ENCODE data around the gene LY9.
A peak's percentile ranks its signal among the peaks of the same experiment; 100 is the strongest.

The LY9 gene

DNA sequence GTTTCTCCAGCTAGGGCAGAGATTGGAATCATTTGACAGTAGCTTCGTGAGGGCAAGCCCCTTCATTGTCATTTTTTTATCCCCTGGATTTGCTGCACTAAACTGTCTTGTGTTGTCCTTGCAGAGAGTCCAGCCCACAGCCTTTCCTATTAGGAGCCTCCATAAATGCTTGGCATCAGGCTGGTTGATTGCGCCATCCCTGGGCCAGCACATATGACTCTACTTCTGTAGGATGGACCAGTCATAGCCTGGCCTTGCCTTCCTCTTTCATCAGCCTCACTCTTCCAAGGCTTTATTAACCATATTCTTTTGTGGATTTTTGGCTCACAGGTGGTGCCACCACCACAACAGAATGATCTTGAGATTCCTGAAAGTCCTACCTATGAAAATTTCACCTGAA is 31.4 kb downstream of the LY9 start:
- TF ChIP-seq, protein P1, sequence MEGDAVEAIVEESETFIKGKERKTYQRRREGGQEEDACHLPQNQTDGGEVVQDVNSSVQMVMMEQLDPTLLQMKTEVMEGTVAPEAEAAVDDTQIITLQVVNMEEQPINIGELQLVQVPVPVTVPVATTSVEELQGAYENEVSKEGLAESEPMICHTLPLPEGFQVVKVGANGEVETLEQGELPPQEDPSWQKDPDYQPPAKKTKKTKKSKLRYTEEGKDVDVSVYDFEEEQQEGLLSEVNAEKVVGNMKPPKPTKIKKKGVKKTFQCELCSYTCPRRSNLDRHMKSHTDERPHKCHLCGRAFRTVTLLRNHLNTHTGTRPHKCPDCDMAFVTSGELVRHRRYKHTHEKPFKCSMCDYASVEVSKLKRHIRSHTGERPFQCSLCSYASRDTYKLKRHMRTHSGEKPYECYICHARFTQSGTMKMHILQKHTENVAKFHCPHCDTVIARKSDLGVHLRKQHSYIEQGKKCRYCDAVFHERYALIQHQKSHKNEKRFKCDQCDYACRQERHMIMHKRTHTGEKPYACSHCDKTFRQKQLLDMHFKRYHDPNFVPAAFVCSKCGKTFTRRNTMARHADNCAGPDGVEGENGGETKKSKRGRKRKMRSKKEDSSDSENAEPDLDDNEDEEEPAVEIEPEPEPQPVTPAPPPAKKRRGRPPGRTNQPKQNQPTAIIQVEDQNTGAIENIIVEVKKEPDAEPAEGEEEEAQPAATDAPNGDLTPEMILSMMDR (conservative IDR thresholded peaks at IDR 0.05) = no peak
- TF ChIP-seq ZFX (IDR thresholded peaks at IDR 0.05) = no peak
- H3K27ac ChIP-seq = no peak overlapping the region

DNA sequence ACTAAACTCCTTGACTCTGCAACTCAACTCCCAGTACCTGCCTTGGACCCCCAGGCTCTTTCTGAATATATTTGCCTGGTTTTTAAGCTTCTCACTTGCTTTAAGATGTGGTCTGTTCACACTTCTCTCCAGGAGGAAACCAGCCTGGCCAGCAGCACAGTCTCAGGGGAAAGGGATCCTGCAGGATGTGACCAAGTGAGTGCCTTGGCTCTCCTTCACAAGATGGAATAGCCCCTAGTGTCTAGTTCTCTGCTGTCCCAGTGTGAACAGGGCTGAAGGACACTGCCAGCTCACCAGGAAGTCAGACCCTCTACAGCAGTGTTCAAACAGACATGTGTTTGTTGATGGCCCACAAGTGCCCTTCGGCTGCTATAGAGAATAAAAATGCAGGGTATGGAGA is 33.8 kb downstream of the LY9 start:
- no peak for TF ChIP-seq ZFX (IDR thresholded peaks at IDR 0.05)
- H3K27ac ChIP-seq = no peak overlapping the region

DNA sequence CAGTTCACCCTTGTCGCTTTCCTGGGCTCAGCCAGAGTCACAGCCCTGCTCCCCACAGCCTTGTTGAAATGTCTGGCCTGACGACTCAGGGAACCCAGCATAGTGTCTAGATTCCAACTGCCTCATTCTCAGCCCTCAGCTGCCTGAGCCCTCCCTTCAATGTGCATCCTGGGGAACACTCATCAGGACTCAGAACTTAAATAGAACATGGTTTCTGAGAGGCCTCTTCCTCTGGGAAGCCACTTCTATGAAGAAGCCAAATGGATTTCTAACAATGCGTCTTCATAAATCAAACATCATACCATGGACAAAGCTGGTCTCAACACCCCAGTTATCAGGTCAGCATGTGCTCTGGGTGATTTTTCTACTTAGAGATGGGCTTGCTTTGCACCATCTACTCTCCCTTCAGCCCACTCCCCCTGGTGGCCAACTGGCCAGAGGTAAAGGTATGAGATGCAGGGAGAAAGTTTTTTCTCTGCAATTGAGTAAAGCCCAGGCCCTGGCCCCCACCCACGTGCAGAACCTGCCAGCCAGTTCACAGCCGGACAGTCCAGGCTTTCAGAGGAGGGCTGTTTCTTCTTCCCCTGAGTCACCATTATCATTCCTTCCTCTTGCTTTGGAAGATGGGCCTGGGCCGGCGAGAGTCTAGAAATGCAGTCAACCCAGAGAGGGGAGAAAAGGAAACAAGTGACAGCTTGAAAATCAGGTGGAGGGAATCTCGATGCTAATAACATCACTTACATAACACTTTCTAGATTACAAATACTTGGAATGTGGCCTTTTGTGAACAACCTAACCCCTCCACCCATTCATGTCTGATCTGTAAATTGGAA is 34.6 kb downstream of the LY9 start:
- TF ChIP-seq, protein P1 (conservative IDR thresholded peaks at IDR 0.05) = peak; percentile 82
- no peak for TF ChIP-seq ZFX (IDR thresholded peaks at IDR 0.05)
- H3K27ac ChIP-seq = no peak overlapping the region

DNA sequence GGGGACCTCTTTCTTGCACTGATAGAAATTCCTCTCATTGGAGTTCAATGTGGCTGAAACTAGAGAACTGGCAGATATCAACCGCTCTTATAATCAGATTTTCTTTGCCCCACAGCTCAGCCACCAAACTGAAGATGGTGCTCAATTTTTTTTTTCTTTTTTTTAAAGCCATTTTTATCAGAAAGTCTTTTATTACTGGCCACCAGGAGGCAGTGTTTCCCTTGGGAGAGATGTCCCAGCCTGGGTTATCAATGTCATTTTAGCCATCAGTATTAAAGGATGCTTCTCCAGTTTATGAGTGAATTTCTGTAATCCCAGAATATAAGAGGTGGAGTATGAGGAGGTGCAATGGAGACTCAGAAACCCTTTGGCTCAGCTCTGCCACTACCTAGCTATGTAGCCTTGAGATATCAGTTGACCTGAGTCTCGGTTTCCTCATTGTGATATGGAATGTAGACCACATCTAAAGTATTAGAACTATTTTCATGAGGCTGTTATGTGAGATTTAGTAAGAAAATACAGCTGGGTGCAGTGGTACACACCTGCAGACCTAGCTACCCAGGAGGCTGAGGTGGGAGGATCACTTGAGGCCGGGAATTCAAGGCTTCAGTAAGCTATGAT is 39.1 kb downstream of the LY9 start:
- H3K27ac ChIP-seq = no peak overlapping the region
- TF ChIP-seq, protein P1 (conservative IDR thresholded peaks at IDR 0.05) = peak; percentile 84
- TF ChIP-seq ZFX (IDR thresholded peaks at IDR 0.05) = no peak

DNA sequence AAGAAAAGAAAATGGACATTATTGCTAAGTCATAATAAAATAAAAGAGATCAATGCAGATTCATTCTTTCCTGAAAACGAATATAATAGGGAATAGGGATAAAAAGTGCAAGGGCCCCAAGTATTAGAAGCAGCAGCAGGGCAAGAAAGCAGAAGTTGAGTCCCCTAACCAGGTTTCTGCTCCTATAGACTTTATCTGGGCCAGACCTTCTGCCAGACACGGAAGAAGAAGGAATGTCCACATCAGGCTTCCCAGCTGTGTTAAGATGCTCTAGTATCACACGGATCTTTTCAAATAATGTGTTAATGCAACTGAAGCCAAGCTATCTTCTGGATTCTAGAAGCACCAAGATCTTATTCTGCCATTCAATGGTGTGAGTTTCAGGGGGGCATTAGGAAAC is 39.8 kb downstream of the LY9 start:
- TF ChIP-seq ZFX (IDR thresholded peaks at IDR 0.05) = no peak
- H3K27ac ChIP-seq = no peak overlapping the region

DNA sequence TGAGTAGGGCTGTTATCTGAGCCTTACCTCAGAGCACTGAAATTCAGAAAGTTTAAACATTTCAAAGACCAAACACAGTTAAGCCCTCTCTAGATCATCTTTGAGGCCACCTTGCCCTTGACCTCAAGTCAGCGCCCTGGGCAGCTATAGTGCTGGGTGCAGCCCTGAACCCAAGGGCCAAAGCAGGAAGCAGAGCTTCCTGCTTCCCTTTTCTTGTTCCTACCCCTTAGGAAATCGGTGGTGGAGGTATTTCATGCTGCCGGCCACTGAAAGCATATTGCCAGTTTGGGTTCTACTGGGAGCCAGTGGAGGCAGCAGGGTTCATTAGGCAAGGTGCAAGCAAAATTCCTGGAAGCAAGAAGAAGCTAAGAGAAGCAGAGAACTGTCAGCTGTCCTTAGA is 40.6 kb downstream of the LY9 start:
- no peak for TF ChIP-seq ZFX (IDR thresholded peaks at IDR 0.05)
- H3K27ac ChIP-seq = no peak overlapping the region

DNA sequence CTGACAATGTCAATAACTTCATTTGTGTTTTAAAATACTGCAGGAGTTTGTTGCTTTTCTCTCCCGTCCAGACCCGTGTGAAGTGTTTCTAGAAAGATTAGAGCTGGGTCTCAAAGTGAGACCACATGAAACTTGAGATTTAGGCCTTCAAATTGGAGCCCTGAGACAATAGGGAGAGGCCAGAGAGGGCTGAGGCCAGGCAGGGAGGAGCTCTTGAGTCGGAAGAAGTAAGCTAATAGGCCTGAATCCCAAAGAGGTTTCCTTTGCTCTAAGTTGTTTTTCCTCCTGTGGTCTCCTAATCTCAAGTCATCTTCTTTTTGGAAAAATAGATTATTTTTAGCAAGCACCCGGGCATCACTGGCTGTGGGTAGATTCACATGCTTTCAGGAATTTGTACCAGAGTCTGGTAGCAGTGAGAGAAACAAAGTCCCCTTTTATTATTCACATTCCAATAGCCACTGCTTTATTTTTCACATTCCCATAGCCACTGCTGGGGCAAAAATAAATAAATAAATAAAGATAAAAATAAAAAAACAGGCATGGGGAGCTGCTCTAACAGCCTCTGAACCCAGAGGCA is 41.1 kb downstream of the LY9 start:
- H3K27ac ChIP-seq = no peak overlapping the region
- TF ChIP-seq, protein P1 (conservative IDR thresholded peaks at IDR 0.05) = no peak
- no peak for TF ChIP-seq ZFX (IDR thresholded peaks at IDR 0.05)

DNA sequence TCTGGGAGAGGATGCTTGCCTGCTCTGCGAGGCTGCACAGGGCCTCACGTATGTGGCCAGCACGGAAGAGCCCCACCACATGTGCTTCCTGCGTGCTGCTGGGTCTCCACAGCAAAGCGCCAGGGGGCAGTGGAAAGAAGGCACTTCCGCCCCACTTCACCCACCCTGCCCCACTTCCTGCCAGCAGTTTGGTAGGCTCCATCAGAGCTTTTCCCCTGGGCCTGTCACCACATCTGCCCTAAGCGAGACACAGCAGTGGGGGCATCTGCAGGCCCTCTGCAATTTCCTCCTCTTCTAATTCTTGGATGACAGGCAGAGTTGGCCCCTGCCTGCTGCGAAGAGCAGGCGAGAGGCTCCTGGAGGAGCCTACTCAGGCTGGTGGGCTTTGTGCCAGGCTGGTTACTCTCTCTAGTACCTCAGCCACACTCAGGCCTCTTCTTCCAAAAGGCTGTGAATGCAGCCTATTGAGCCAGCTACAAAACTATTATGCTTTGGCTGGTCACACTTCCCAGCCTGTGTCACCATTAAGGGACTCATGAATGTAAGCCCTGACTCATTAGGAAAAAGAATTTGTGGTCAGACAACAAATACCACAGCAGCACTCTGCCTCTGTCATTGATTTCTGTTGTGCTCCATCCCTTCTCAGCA is 41.7 kb downstream of the LY9 start:
- no peak overlapping the region for H3K27ac ChIP-seq
- TF ChIP-seq ZFX (IDR thresholded peaks at IDR 0.05) = no peak

DNA sequence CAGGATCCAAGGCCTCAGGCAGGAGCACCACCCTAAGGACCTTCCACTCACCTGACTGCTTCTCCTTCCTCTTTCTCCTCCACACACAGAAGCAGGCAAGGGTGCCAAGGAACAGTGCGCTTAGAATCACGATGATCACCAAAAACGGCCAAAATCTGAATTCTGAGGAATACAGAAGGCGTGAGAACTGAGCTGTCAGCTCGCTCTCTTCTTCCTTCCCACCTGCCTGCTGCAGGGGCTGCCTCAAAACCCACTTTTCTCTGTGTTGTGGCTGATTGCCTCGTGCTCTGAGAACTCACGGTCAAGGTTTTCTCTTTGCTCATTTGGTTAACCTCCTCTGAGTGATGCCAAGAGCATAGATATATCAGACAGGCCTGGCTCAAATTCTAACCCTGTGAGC is 42.9 kb downstream of the LY9 start:
- TF ChIP-seq ZFX (IDR thresholded peaks at IDR 0.05) = no peak
- TF ChIP-seq, protein P1 (conservative IDR thresholded peaks at IDR 0.05) = no peak
- no peak overlapping the region for H3K27ac ChIP-seq

All from C4-2B (cell line).